ENCODE measurements around the gene OMD. TPM values are rescaled to one million over a fixed set of nuclear protein-coding genes. Genes with fewer than 3 reads are reported as not detected.

OMD gene
- total RNA-seq, result not detected in 2 replicates

GRCh38 chr9:92424340-92424739, at the start of gene OMD:
TSS of gene OMD (minus strand) at chr9:92424471. CDS start at chr9:92417558, 6,913 bp downstream.
- no peak within 1 kb of the TSS for H3K4me3 ChIP-seq (ENCODE audit: low read depth, low read length)
- FAIRE-seq, result no peak
- DNase-seq (ENCODE audit: low read depth), result no peak
- H3K36me3 ChIP-seq (ENCODE audit: control insufficient read depth, insufficient read depth, low read length), result no peaks in the 10 kb centered on the region
- TF ChIP-seq CTCF (IDR thresholded peaks at IDR 0.05; ENCODE audit: insufficient read depth, low read length, severe bottlenecking), result no peak
- no peaks in the 10 kb centered on the region for H3K27me3 ChIP-seq (ENCODE audit: control insufficient read depth, insufficient read depth, low read length)

GRCh38 chr9:92468206-92468605, 43.9 kb upstream of the OMD start:
- DNase-seq (ENCODE audit: low read depth) (peak; percentile 75), FAIRE-seq (no peak)
- no peak for TF ChIP-seq CTCF (IDR thresholded peaks at IDR 0.05; ENCODE audit: insufficient read depth, low read length, severe bottlenecking)
- no peak overlapping the region for H3K4me3 ChIP-seq (ENCODE audit: low read depth, low read length)
- no peaks in the 10 kb centered on the region for H3K36me3 ChIP-seq (ENCODE audit: control insufficient read depth, insufficient read depth, low read length)
- H3K27me3 ChIP-seq (ENCODE audit: control insufficient read depth, insufficient read depth, low read length), result no peaks in the 10 kb centered on the region

- no peak for TF ChIP-seq CTCF (IDR thresholded peaks at IDR 0.05; ENCODE audit: insufficient read depth, low read length, severe bottlenecking)
- DNase-seq (ENCODE audit: low read depth) (peak; percentile 75), FAIRE-seq (no peak)
- H3K36me3 ChIP-seq (ENCODE audit: control insufficient read depth, insufficient read depth, low read length), result no peaks in the 10 kb centered on the region
- no peak overlapping the region for H3K4me3 ChIP-seq (ENCODE audit: low read depth, low read length)
- H3K27me3 ChIP-seq (ENCODE audit: control insufficient read depth, insufficient read depth, low read length), result no peaks in the 10 kb centered on the region
Observed at GRCh38 chr9:92467511-92467910, 43.2 kb upstream of the OMD start.

- TF ChIP-seq CTCF (IDR thresholded peaks at IDR 0.05; ENCODE audit: insufficient read depth, low read length, severe bottlenecking), result no peak
- H3K36me3 ChIP-seq (ENCODE audit: control insufficient read depth, insufficient read depth, low read length), result no peaks in the 10 kb centered on the region
- no peaks in the 10 kb centered on the region for H3K27me3 ChIP-seq (ENCODE audit: control insufficient read depth, insufficient read depth, low read length)
- H3K4me3 ChIP-seq (ENCODE audit: low read depth, low read length), result no peak overlapping the region
- FAIRE-seq (no peak), DNase-seq (ENCODE audit: low read depth) (no peak)
Observed at GRCh38 chr9:92467041-92467440, 42.8 kb upstream of the OMD start.

- no peak for FAIRE-seq
- Histone ChIP-seq H3K4me3 (ENCODE audit: low read depth, low read length) (no peak overlapping the region), H3K27me3 (ENCODE audit: control insufficient read depth, insufficient read depth, low read length) (no peaks in the 10 kb centered on the region), H3K36me3 (ENCODE audit: control insufficient read depth, insufficient read depth, low read length) (no peaks in the 10 kb centered on the region)
- peak; percentile 88 for DNase-seq (ENCODE audit: low read depth)
- TF ChIP-seq CTCF (IDR thresholded peaks at IDR 0.05; ENCODE audit: insufficient read depth, low read length, severe bottlenecking), result no peak
Observed at GRCh38 chr9:92463984-92464383, 39.7 kb upstream of the OMD start.

- no peaks in the 10 kb centered on the region for H3K27me3 ChIP-seq (ENCODE audit: control insufficient read depth, insufficient read depth, low read length)
- DNase-seq (ENCODE audit: low read depth) (no peak), FAIRE-seq (no peak)
- no peak for TF ChIP-seq CTCF (IDR thresholded peaks at IDR 0.05; ENCODE audit: insufficient read depth, low read length, severe bottlenecking)
- H3K36me3 ChIP-seq (ENCODE audit: control insufficient read depth, insufficient read depth, low read length), result no peaks in the 10 kb centered on the region
- H3K4me3 ChIP-seq (ENCODE audit: low read depth, low read length), result no peak overlapping the region
Observed at GRCh38 chr9:92463387-92463786, 39.1 kb upstream of the OMD start.
